ENCODE measurements around the gene MAN1A1.

- TF ChIP-seq CTCF (IDR thresholded peaks at IDR 0.05) (no peak), POLR2A (IDR thresholded peaks at IDR 0.05) (no peak), POLR2AphosphoS5 (IDR thresholded peaks at IDR 0.05) (no peak), EP300 (IDR thresholded peaks at IDR 0.05; ENCODE audit: low read depth) (no peak)
Measured at GRCh38 chr6:119234457-119234856, 115.1 kb downstream of the MAN1A1 start.

Data from transverse colon (tissue), 4 donors.